ENCODE measurements around the gene OCA2. TPM values are rescaled to one million over a fixed set of nuclear protein-coding genes. Genes with fewer than 3 reads are reported as not detected.

OCA2 gene
- total and polyA plus RNA-seq, 2 of the 13 experiments (the other 11 are each of a cell fraction or from before 2014, with no cell fraction given), result 0.02 to 0.05 TPM

- TF ChIP-seq RFX3 (CRISPR knock-in tag; IDR thresholded peaks at IDR 0.05), result no peak
- no peak for TF ChIP-seq CENPBD1 (CRISPR knock-in tag; IDR thresholded peaks at IDR 0.05; ENCODE audit: borderline replicate concordance, low read depth)
- TF ChIP-seq ZNF256 (CRISPR knock-in tag; conservative IDR thresholded peaks at IDR 0.05), result no peak
- no peak for TF ChIP-seq SYNCRIP (IDR thresholded peaks at IDR 0.05; ENCODE audit: insufficient read depth, low read depth, low read length)
- TF ChIP-seq MYNN (CRISPR knock-in tag; IDR thresholded peaks at IDR 0.05; ENCODE audit: low read depth), result no peak
These were observed 26.8 kb upstream of the OCA2 start (continued) for GRCh38 chr15:28125673-28126651.

GRCh38 chr15:28124841-28125240 is 25.7 kb upstream of the OCA2 start:
- ATAC-seq (no peak), DNase-seq (ENCODE audit: low spot score) (no peak), FAIRE-seq (no peak)
- POLR2A ChIA-PET, result no interaction called here
- H3K4me1 ChIP-seq (ENCODE audit: insufficient read depth, low read length), result no peaks in the 10 kb centered on the region
- H3K79me2 ChIP-seq (ENCODE audit: insufficient read depth, low read length), result no peaks in the 10 kb centered on the region
- no peak overlapping the region for H3K4me2 ChIP-seq (ENCODE audit: low read depth, low read length)
- BruUV-seq (replicated peaks), result no TSS peak
- intact Hi-C loops (cut with micrococcal nuclease; ENCODE audit: unreplicated experiment) (no loop called here), in situ Hi-C loops (cut with HindIII; ENCODE audit: extremely low pct_ligation_motif_present, low pct_unique_long_range_greater_than_20kb) (no loop called here)
- H3K9ac ChIP-seq (ENCODE audit: insufficient read depth, low read depth, low read length), result no peak overlapping the region
- CTCF ChIA-PET (ENCODE audit: low intra/inter-chr PET ratio, low total read pairs), result no interaction called here
- TF ChIP-seq SIX1 (CRISPR knock-in tag; IDR thresholded peaks at IDR 0.05; ENCODE audit: borderline replicate concordance), result no peak
- no peak for TF ChIP-seq ZNF367 (CRISPR knock-in tag; IDR thresholded peaks at IDR 0.05; ENCODE audit: borderline replicate concordance)
- H3K4me3 ChIP-seq (replicated peaks in 1 of 3; ENCODE audit: insufficient read depth in 1 of 3, low read depth in 2 of 3, low read length in 3 of 3), result no peak overlapping the region
- H3K36me3 ChIP-seq (replicated peaks in 1 of 2; ENCODE audit: control insufficient read depth in 1 of 2, insufficient read depth in 2 of 2, low read length in 2 of 2), result peaks cover 10 to 51% of the 10 kb centered on the region in 2 experiments; a peak in 4 of 5 replicates
- H3K9me3 ChIP-seq (ENCODE audit: low read length), result no peaks in the 10 kb centered on the region
- no peaks in the 10 kb centered on the region for H3K27me3 ChIP-seq (ENCODE audit: control insufficient read depth in 1 of 2, insufficient read depth in 2 of 2, low read length in 2 of 2)
- no peak overlapping the region for H3K27ac ChIP-seq (ENCODE audit: extremely low read length, insufficient read depth, low read length)
- WGBS (ENCODE audit: low lambda C conversion rate), result 96% methylated on average over 10 of the region's 10 CpGs
- no peaks in the 10 kb centered on the region; the same call in 1 of the 2 replicates for H4K20me1 ChIP-seq (ENCODE audit: insufficient read depth, low read length)
- no peak overlapping the region for H2AFZ ChIP-seq (ENCODE audit: low read length)

All from HepG2 (cell line).